ENCODE data around the gene PAXX.
"Not testable (repeated sequence)": the region's sequence is repeated elsewhere in the genome, so short reads cannot be mapped to it uniquely, and the experiment has no call there.

Gene PAXX

GRCh38 chr9:137004285-137004684, 12.1 kb downstream of the PAXX start:
- not testable (repeated sequence) for H3K27ac Mint-ChIP-seq; H3K36me3 Mint-ChIP-seq (ENCODE audit: low read depth); H3K4me3 Mint-ChIP-seq; H3K9me3 Mint-ChIP-seq; H3K27me3 Mint-ChIP-seq (ENCODE audit: low read depth); H3K4me1 Mint-ChIP-seq
- TF ChIP-seq CTCF (IDR thresholded peaks at IDR 0.05; ENCODE audit: unreplicated experiment in 3 of 3): peak; percentile 28 to 43 (median 32)

DNA sequence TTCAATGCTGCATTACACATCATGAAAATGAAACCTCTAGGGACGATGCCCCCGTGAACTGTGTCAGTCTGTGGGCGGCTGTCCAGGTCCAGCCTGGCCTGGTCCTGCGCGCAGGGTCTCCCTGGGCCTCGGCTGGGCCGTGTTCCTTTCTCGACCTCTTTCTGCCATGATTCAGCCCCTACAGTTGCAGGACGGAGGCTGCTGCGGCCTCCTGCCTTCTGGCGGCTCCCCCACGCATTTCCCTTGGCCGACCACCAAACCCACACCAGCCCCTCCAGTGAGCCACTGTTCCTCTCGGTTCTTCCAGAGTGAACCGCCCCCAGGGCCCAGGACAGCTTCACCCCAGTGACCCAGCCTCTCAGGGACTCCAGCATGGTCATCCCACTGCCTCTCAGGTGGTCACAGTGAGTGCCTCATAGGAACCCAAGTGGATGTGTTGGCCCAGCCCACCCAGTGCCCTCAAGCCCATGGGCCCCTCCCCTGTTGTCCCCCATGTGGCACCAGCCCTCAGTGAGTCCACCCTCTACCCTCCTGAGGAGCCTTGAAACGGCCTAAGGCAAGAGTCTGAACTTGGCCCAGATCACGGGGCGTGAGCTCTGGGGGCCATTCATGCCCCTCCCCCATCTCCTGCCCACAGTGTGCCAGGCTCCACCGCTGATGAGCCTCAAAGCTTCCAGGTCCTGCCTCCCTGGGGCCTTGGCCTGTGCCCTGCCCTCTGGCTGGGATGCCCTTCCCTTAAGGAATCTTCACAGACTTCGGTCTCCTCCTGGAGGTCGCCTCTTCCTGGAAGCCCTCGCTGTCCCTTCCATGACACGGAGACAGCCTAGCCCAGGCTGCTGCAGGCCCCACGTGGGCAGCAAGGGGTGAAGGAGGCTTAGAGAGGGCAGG, 14.1 kb downstream of the PAXX start:
- Mint-ChIP-seq H3K9me3 (no peaks in the 10 kb centered on the region), H3K36me3 (ENCODE audit: low read depth) (no peaks in the 10 kb centered on the region), H3K27ac (peak overlapping the region in 2 of 3 experiments; percentile 31 to 38), H3K27me3 (ENCODE audit: low read depth) (no peaks in the 10 kb centered on the region), H3K4me3 (no peak overlapping the region), H3K4me1 (no peaks in the 10 kb centered on the region)
- TF ChIP-seq CTCF (IDR thresholded peaks at IDR 0.05; ENCODE audit: unreplicated experiment in 3 of 3): no peak

DNA sequence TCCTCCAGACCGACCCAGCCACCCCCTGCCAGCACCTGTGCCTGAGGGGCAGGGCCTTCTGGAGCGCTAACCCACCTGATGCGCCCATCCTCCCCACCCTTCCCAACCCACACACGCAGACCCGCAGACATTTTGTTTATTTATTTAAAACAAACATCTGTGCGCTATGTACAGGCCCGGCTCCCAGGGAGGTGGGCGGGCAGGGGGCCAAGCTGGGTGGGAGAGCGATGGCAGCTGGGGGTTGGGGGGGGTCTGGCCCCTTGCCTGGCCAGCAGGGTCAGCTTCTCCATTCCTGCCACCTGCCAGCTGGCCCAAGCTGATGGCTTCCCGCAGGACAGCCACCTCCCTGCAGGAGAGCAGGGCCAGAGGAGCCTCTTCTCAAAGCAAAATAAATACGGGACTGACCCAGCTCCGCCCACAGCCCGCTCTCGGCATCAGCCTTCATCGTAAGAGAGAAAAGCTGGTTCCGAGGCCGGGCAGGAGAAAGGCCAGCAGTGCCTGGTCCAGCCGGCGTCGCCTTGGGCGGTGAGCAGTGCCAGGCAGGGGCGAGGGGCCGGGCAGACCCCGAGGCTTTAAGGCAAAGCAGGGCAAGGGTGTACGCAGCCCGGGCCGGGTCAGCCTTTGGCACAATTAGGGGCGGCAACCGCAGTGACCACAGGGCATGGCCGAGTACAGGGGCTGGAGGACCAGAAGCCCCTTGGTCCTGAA, 15.0 kb downstream of the PAXX start:
- no peaks in the 10 kb centered on the region for H3K36me3 Mint-ChIP-seq (ENCODE audit: low read depth)
- H3K4me1 Mint-ChIP-seq: no peaks in the 10 kb centered on the region
- TF ChIP-seq CTCF (IDR thresholded peaks at IDR 0.05; ENCODE audit: unreplicated experiment in 3 of 3): no peak
- H3K27ac Mint-ChIP-seq: no peak overlapping the region
- H3K4me3 Mint-ChIP-seq: no peak overlapping the region
- no peaks in the 10 kb centered on the region for H3K27me3 Mint-ChIP-seq (ENCODE audit: low read depth)
- H3K9me3 Mint-ChIP-seq: no peaks in the 10 kb centered on the region

- Mint-ChIP-seq H3K4me3 (no peak overlapping the region), H3K27ac (no peak overlapping the region), H3K36me3 (ENCODE audit: low read depth) (no peaks in the 10 kb centered on the region), H3K27me3 (ENCODE audit: low read depth) (no peaks in the 10 kb centered on the region), H3K4me1 (no peaks in the 10 kb centered on the region), H3K9me3 (no peaks in the 10 kb centered on the region)
- TF ChIP-seq CTCF (IDR thresholded peaks at IDR 0.05; ENCODE audit: unreplicated experiment in 3 of 3): no peak
These were observed 15.6 kb downstream of the PAXX start for GRCh38 chr9:137007816-137008270.

DNA sequence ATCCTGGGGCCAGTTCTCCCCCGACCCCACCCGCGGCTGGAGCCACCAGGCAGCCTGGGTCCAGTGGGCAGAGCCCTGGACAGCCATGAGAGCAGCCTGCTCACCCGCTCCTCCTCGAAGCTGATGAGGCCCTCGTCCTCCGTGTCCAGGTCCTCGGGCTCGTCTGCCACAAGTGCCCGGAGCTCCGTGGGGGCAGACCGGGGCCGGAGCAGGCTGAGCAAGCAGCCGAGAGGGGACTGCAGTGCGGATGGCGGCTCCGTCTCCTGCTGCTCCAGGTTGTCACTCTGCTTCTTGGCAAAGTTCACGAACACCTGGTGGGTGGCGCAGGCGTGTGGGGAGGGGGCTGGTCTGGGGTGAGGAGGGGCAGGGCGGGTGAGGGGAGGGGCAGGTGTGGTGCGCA, 16.1 kb downstream of the PAXX start:
- TF ChIP-seq CTCF (IDR thresholded peaks at IDR 0.05; ENCODE audit: unreplicated experiment in 3 of 3): no peak
- H3K4me3 Mint-ChIP-seq: no peak overlapping the region
- no peaks in the 10 kb centered on the region for H3K27me3 Mint-ChIP-seq (ENCODE audit: low read depth)
- no peaks in the 10 kb centered on the region for H3K36me3 Mint-ChIP-seq (ENCODE audit: low read depth)
- H3K4me1 Mint-ChIP-seq: no peaks in the 10 kb centered on the region
- no peaks in the 10 kb centered on the region for H3K9me3 Mint-ChIP-seq
- no peak overlapping the region for H3K27ac Mint-ChIP-seq
